Astrocyte (in vitro differentiated cells and primary cell): ENCODE data around the gene CREB5.

Source experiments
- CTCF ChIP-seq: IDR thresholded peaks from 2 replicates; pipeline ENCODE4 v1.5.1; 2011; ENCODE audit warnings: low read depth, mild to moderate bottlenecking, inconsistent platforms, low read length, moderate library complexity; ENCODE audit not compliant: insufficient read depth
- EZH2 ChIP-seq: IDR thresholded peaks from 2 replicates; pipeline ENCODE4 v1.6.1; 2012; ENCODE audit warnings: mild to moderate bottlenecking, low read length, inconsistent platforms; ENCODE audit not compliant: insufficient read depth

DNA sequence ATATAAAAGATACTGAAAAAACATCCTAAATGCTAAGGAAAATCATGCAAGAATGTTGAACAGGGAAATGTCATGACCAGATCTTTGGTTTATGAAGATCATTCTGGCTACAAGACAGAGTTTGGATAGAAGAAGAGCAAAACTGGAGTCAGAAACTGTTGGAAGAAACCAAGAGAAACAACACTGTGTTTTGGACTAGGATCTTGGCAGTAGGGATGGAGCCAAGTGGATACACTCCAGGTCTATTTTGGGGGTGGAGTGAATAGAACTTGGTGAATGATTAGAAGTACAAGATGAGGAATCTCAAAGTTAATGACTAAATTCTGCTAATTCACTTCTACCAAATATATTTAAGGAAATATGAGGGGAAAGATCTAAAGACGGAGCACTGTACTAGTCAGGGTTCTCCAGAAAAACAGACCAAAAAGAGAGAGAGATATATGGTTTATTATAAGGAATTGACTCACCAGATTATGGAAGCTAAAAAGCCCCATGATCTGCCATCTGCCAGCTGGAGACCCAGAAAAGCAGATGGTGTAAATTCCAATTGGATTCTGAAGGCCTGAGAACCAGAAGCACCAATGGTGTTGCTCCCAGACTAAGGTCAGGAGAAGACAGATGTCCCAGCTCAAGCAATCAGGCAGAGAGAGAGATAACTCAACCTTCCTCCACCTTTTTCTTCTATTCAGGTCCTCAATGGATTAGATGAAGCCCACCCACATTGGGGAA lies 290.9 kb downstream of the CREB5 start:
- TF ChIP-seq CTCF (no peak), EZH2 (no peak)
